Neural progenitor cell (in vitro differentiated cells): ENCODE data around the gene POLR3F. TPM values are rescaled to one million over a fixed set of nuclear protein-coding genes. Genes with fewer than 3 reads are reported as not detected.

Experiments used
- DNase-seq: peaks from one replicate; pipeline ENCODE4 v3.0.0-alpha.2; 2016; ENCODE audit warnings: low spot score
- H2AFZ ChIP-seq: fragments of 200-600 bp; sonication (generic); replicated peaks from 2 replicates; pipeline ENCODE4 v1.6.1; 2016; ENCODE audit warnings: antibody characterized with exemption
- H3F3A ChIP-seq: fragments of 200-600 bp; sonication (generic); 2 replicates; pipeline ENCODE4 v1.6.1; 2016; ENCODE audit warnings: antibody characterized with exemption, low read depth
- H3K27ac ChIP-seq: fragments of 200-600 bp; sonication (generic); 2 replicates; pipeline ENCODE4 v1.5.1; 2016; ENCODE audit warnings: mild to moderate bottlenecking
- H3K27me3 ChIP-seq: fragments of 200-600 bp; sonication (generic); 2 replicates; pipeline ENCODE4 v1.6.1; 2016; ENCODE audit warnings: mild to moderate bottlenecking, moderate library complexity
- H3K36me3 ChIP-seq: fragments of 200-600 bp; sonication (generic); 2 replicates; pipeline ENCODE4 v1.5.1; 2016
- H3K4me1 ChIP-seq: fragments of 200-600 bp; sonication (generic); 2 replicates; pipeline ENCODE4 v1.6.1; 2016; ENCODE audit warnings: mixed run types
- H3K4me2 ChIP-seq: fragments of 200-600 bp; sonication (generic); 2 replicates; pipeline ENCODE4 v1.6.1; 2016
- H3K4me3 ChIP-seq: fragments of 200-600 bp; sonication (generic); 2 replicates; pipeline ENCODE4 v1.5.1; 2016
- H3K79me2 ChIP-seq: fragments of 200-600 bp; sonication (generic); 2 replicates; pipeline ENCODE4 v1.6.1; 2016; ENCODE audit warnings: low read depth
- H3K9ac ChIP-seq: fragments of 200-600 bp; sonication (generic); 2 replicates; pipeline ENCODE4 v1.6.1; 2016
- H3K9me3 ChIP-seq: fragments of 200-600 bp; sonication (generic); 2 replicates; pipeline ENCODE4 v1.5.1; 2016; ENCODE audit warnings: low read depth
- H4K20me1 ChIP-seq: fragments of 200-600 bp; sonication (generic); 2 replicates; pipeline ENCODE4 v1.6.1; 2016; ENCODE audit warnings: low read depth
- H3K27ac Mint-ChIP-seq: 3 replicates; pipeline ENCODE4 v1.8.0; 2021; ENCODE audit warnings: mixed read lengths
- H3K27me3 Mint-ChIP-seq: 2 replicates; pipeline ENCODE4 v1.8.0; 2022; ENCODE audit warnings: low read depth, mild to moderate bottlenecking, inconsistent platforms, moderate library complexity, mixed read lengths; ENCODE audit not compliant: insufficient read depth
- H3K36me3 Mint-ChIP-seq: 3 replicates; pipeline ENCODE4 v1.8.0; 2021; ENCODE audit warnings: mixed read lengths
- H3K4me1 Mint-ChIP-seq: 3 replicates; pipeline ENCODE4 v1.8.0; 2021; ENCODE audit warnings: mixed read lengths
- H3K4me3 Mint-ChIP-seq: 3 replicates; pipeline ENCODE4 v1.8.0; 2021; ENCODE audit warnings: mild to moderate bottlenecking, moderate library complexity, mixed read lengths
- H3K9me3 Mint-ChIP-seq: 3 replicates; pipeline ENCODE4 v1.8.0; 2020; ENCODE audit warnings: mixed read lengths
- CTCF ChIP-seq: fragments of 200-600 bp; sonication (generic); IDR thresholded peaks from 2 replicates; pipeline ENCODE4 v1.5.1; 2017; ENCODE audit warnings: antibody characterized with exemption, mild to moderate bottlenecking
- EZH2 ChIP-seq: fragments of 200-600 bp; sonication (generic); IDR thresholded peaks from 2 replicates; pipeline ENCODE4 v1.6.1; 2017; ENCODE audit warnings: antibody characterized with exemption, mild to moderate bottlenecking, moderate library complexity
- EZH2phosphoT487 ChIP-seq: fragments of 200-600 bp; sonication (generic); IDR thresholded peaks from 2 replicates; pipeline ENCODE4 v1.6.1; 2017; ENCODE audit warnings: antibody characterized with exemption
- microRNA counts: library from miRNA; unstranded; fragments of <30 nt; microRNA quantifications from one replicate; lab custom pipeline; 2016
- microRNA-seq: library from miRNA; unstranded; fragments of <30 nt; microRNA quantifications from one replicate; pipeline ENCODE4, GENCODE V29; 2016
- small RNA-seq: library from RNA; depleted of rRNA; stranded (forward); fragments of <200 nt; gene quantifications from one replicate; pipeline ENCODE3, GENCODE V24; 2015
- total RNA-seq: library from RNA; depleted of rRNA; stranded (reverse); fragments of >200 nt; gene quantifications from 2 replicates; pipeline ENCODE4 v1.2.3, GENCODE V29; 2015; ENCODE audit warnings: low replicate concordance

POLR3F gene
- total RNA-seq, 1 donor from 2014 or later: 28.5 TPM

- TF ChIP-seq CTCF (no peak), EZH2 (no peak), EZH2phosphoT487 (no peak)
- Mint-ChIP-seq H3K4me3 (no peak overlapping the region), H3K27ac (no peak overlapping the region), H3K36me3 (peaks cover 37% of the 10 kb centered on the region), H3K27me3 (no peaks in the 10 kb centered on the region), H3K4me1 (no peaks in the 10 kb centered on the region), H3K9me3 (no peaks in the 10 kb centered on the region)
- Histone ChIP-seq H3K4me1 (no peaks in the 10 kb centered on the region), H3K4me3 (no peak overlapping the region), H3K27me3 (no peaks in the 10 kb centered on the region), H3K9me3 (no peaks in the 10 kb centered on the region), H3K4me2 (no peak overlapping the region), H3K9ac (no peak overlapping the region), H4K20me1 (no peaks in the 10 kb centered on the region), H3K36me3 (peaks cover 9% of the 10 kb centered on the region), H3K27ac (no peak overlapping the region), H2AFZ (no peak overlapping the region), H3F3A (no peaks in the 10 kb centered on the region), H3K79me2 (no peaks in the 10 kb centered on the region)
- no peak for DNase-seq
Measured at GRCh38 chr20:18533491-18533890, 66.3 kb downstream of the POLR3F start.

- no peaks in the 10 kb centered on the region for H3K4me1 Mint-ChIP-seq
- TF ChIP-seq EZH2: no peak
- TF ChIP-seq EZH2phosphoT487: no peak
- no peak for TF ChIP-seq CTCF
- no peaks in the 10 kb centered on the region for H3K27me3 Mint-ChIP-seq
- no peaks in the 10 kb centered on the region for H3K9me3 ChIP-seq
- H3K36me3 Mint-ChIP-seq: peaks cover 32% of the 10 kb centered on the region
- no peak overlapping the region for H3K4me3 ChIP-seq
- no peak for DNase-seq
- H3K27ac Mint-ChIP-seq: no peak overlapping the region
- H3K27ac ChIP-seq: no peak overlapping the region
- H3K27me3 ChIP-seq: no peaks in the 10 kb centered on the region
- H2AFZ ChIP-seq: no peak overlapping the region
- no peak overlapping the region for H3K4me2 ChIP-seq
- no peaks in the 10 kb centered on the region for H4K20me1 ChIP-seq
- no peaks in the 10 kb centered on the region for H3F3A ChIP-seq
- peaks cover 9% of the 10 kb centered on the region for H3K36me3 ChIP-seq
- no peaks in the 10 kb centered on the region for H3K4me1 ChIP-seq
- H3K9me3 Mint-ChIP-seq: no peaks in the 10 kb centered on the region
- no peak overlapping the region for H3K9ac ChIP-seq
- no peaks in the 10 kb centered on the region for H3K79me2 ChIP-seq
- no peak overlapping the region for H3K4me3 Mint-ChIP-seq
Measured at GRCh38 chr20:18533978-18534644, 66.9 kb downstream of the POLR3F start.

MicroRNAs encoded within 50 kb of the gene (microRNA counts, 767-probe panel; counts per million panel counts)
- 460 counts per million, percentile 90 among the panel's probes with 10 or more counts for microRNA hsa-miR-3192 (lab: Ali Mortazavi, UCI)

Small RNA genes lying within 50 kb of the gene (microRNA-seq; reads per million reads assigned to microRNA genes)
- not detected for gene MIR3192

Small RNA genes lying within 50 kb of the gene (small RNA-seq; reads per million reads assigned to genes)
- gene MIR3192 (not detected), gene RNA5SP476 (not detected)

Other genes with a start within 250 kb of the POLR3F start
- 24.1 and 24.8 TPM in 2 replicates for gene ZNF133, start 178.9 kb upstream of the POLR3F start, total RNA-seq
- 5.3 and 8.3 TPM in 2 replicates for gene DZANK1, start 360 bp upstream of the POLR3F start, total RNA-seq
- 29.5 and 45.8 TPM in 2 replicates for gene RBBP9, start 29.8 kb downstream of the POLR3F start, total RNA-seq
- 55.7 and 57.2 TPM in 2 replicates for gene SEC23B, start 40.5 kb downstream of the POLR3F start, total RNA-seq
- 99.3 and 150 TPM in 2 replicates for gene SMIM26, start 100.0 kb downstream of the POLR3F start, total RNA-seq
- gene DTD1, start 120.7 kb downstream of the POLR3F start, total RNA-seq: 89.0 and 92.6 TPM in 2 replicates